HCT116 (cell line): ENCODE data around the gene VPS39. TPM values are rescaled to one million over a fixed set of nuclear protein-coding genes. Genes with fewer than 3 reads are reported as not detected.

Experiments used
- ATAC-seq: fragments of 200-7000 bp; cut with Tn5 transposase; 2 replicates; pipeline ENCODE4 v1.9.1; 2020; ENCODE audit warnings: mild to moderate bottlenecking, moderate library complexity
- BruUV-seq: library from RNA; stranded (reverse); fragments of 400-500 nt; replicated peaks from 2 replicates; lab custom pipeline; 2021; lab: Mats Ljungman, UMichigan
- CTCF ChIA-PET: fragments of 300-600 bp; sonication (Branson Sonifier 250); formaldehyde crosslinking; loops from one replicate; lab custom pipeline; 2021; ENCODE audit warnings: antibody characterized with exemption; lab: Charles Lee
- POLR2A ChIA-PET: fragments of 300-600, 350-600 bp; sonication (Branson Sonifier 250); formaldehyde crosslinking; loops from one replicate; lab custom pipeline; 2021; ENCODE audit warnings: antibody characterized with exemption; lab: Charles Lee
- RAD21 ChIA-PET, 2 experiments: fragments of 300-600 bp; sonication (Branson Sonifier 250); formaldehyde crosslinking; loops; one replicate each; lab custom pipeline; 2023; ENCODE audit warnings: low total read pairs in 2 of 2; ENCODE audit not compliant: uncharacterized antibody in 2 of 2, unreplicated experiment in 2 of 2, low non-redundant PET in 1 of 2; lab: Charles Lee
- DNase-seq: peaks from one replicate; pipeline ENCODE4 v3.0.0-alpha.2; 2010; ENCODE audit warnings: low read depth, low spot score
- H2AFZ ChIP-seq: fragments of 200-600 bp; shearing (Covaris generic), sonication (generic); 2 replicates; pipeline ENCODE4 v1.6.1; 2017; ENCODE audit warnings: low read depth, mixed run types, mixed read lengths, antibody characterized with exemption, low read length; ENCODE audit not compliant: poor library complexity, severe bottlenecking
- H3K27ac ChIP-seq: 2 replicates; pipeline ENCODE4 v1.5.1; 2012; ENCODE audit warnings: low read depth, low read length
- H3K27me3 ChIP-seq: fragments of 200-600 bp; sonication (generic); 2 replicates; pipeline ENCODE4 v1.6.1; 2016; ENCODE audit warnings: mixed run types, low read length, mixed read lengths; ENCODE audit not compliant: insufficient read depth
- H3K36me3 ChIP-seq, 2 experiments: fragments of 200-500 bp in 1 of 2; fragments of 200-600 bp in 1 of 2; sonication (Bioruptor generic) in 1 of 2; sonication (generic) in 1 of 2; 2 replicates each; pipeline versions ENCODE4 v1.5.1 to v1.6.1; 2014 to 2016; ENCODE audit warnings: low read length in 2 of 2, inconsistent platforms in 1 of 2, mixed read lengths in 1 of 2, mixed run types in 1 of 2; ENCODE audit not compliant: insufficient read depth in 2 of 2, control insufficient read depth in 1 of 2
- H3K4me1 ChIP-seq, 2 experiments: fragments of 200-600 bp in 1 of 2; sonication (generic) in 1 of 2; 2 replicates each; pipeline versions ENCODE4 v1.5.1 to v1.6.1; 2012 to 2017; ENCODE audit warnings: low read length in 2 of 2, inconsistent platforms in 1 of 2, mild to moderate bottlenecking in 1 of 2, mixed read lengths in 1 of 2, mixed run types in 1 of 2, moderate library complexity in 1 of 2; ENCODE audit not compliant: insufficient read depth in 2 of 2, control insufficient read depth in 1 of 2
- H3K4me2 ChIP-seq: fragments of 200-600 bp; sonication (generic); 2 replicates; pipeline ENCODE4 v1.6.1; 2017; ENCODE audit warnings: mixed run types, low read length, mixed read lengths
- H3K4me3 ChIP-seq, 2 experiments: fragments of 200-600 bp in 1 of 2; sonication (generic) in 1 of 2; replicated peaks in 1 of 2; 2 replicates each; pipeline ENCODE4 v1.5.1; 2011 to 2016; ENCODE audit warnings: low read length in 2 of 2, control low read depth in 1 of 2, low read depth in 1 of 2, mild to moderate bottlenecking in 1 of 2, mixed read lengths in 1 of 2, mixed run types in 1 of 2
- H3K79me2 ChIP-seq: fragments of 200-600 bp; sonication (generic); 2 replicates; pipeline ENCODE4 v1.6.1; 2017; ENCODE audit warnings: mild to moderate bottlenecking, mixed run types, low read length, moderate library complexity, mixed read lengths; ENCODE audit not compliant: insufficient read depth
- H3K9ac ChIP-seq: fragments of 200-600 bp; sonication (generic); 2 replicates; pipeline ENCODE4 v1.6.1; 2016; ENCODE audit warnings: low read length, mixed read lengths
- H3K9me2 ChIP-seq: fragments of 200-600 bp; sonication (generic), shearing (Covaris generic); 2 replicates; pipeline ENCODE4 v1.6.1; 2017; ENCODE audit warnings: mixed run types, mild to moderate bottlenecking, moderate library complexity; ENCODE audit not compliant: insufficient read depth
- H3K9me3 ChIP-seq, 2 experiments: fragments of 200-500 bp in 1 of 2; fragments of 200-600 bp in 1 of 2; sonication (Bioruptor generic) in 1 of 2; sonication (generic) in 1 of 2; 2 replicates each; pipeline ENCODE4 v1.6.1; 2014 to 2017; ENCODE audit warnings: low read length in 2 of 2, mixed read lengths in 2 of 2, inconsistent platforms in 1 of 2, low read depth in 1 of 2, mild to moderate bottlenecking in 1 of 2, mixed run types in 1 of 2, moderate library complexity in 1 of 2; ENCODE audit not compliant: control insufficient read depth in 1 of 2, insufficient read depth in 1 of 2
- H4K20me1 ChIP-seq: fragments of 200-600 bp; sonication (generic), shearing (Covaris generic); 2 replicates; pipeline ENCODE4 v1.6.1; 2017; ENCODE audit warnings: mixed run types, mild to moderate bottlenecking, moderate library complexity; ENCODE audit not compliant: insufficient read depth
- CBX3 ChIP-seq: IDR thresholded peaks from 2 replicates; pipeline ENCODE4 v1.6.1; 2012; ENCODE audit warnings: low read depth
- CEBPB ChIP-seq: IDR thresholded peaks from 2 replicates; pipeline ENCODE4 v1.6.1; 2012; ENCODE audit warnings: low read depth
- EGR1 ChIP-seq: IDR thresholded peaks from 2 replicates; pipeline ENCODE4 v1.6.1; 2012; ENCODE audit warnings: low read depth
- EZH2 ChIP-seq: fragments of 200-600 bp; sonication (generic); IDR thresholded peaks from 2 replicates; pipeline ENCODE4 v1.6.1; 2017; ENCODE audit warnings: antibody characterized with exemption, mixed run types
- FOSL1 ChIP-seq: IDR thresholded peaks from 2 replicates; pipeline ENCODE4 v1.6.1; 2012; ENCODE audit warnings: low read depth
- POLR2A ChIP-seq: IDR thresholded peaks from 2 replicates; pipeline ENCODE4 v1.7.0; 2011; ENCODE audit warnings: borderline replicate concordance; ENCODE audit not compliant: insufficient read depth, insufficient read length; ENCODE audit errors: extremely low read depth
- POLR2AphosphoS5 ChIP-seq: IDR thresholded peaks from 2 replicates; pipeline ENCODE4 v1.6.1; 2011; ENCODE audit warnings: mild to moderate bottlenecking, low read depth, low read length, moderate library complexity
- RAD21 ChIP-seq: IDR thresholded peaks from 2 replicates; pipeline ENCODE4 v1.6.1; 2012; ENCODE audit warnings: low read depth, mild to moderate bottlenecking
- SP1 ChIP-seq: IDR thresholded peaks from 2 replicates; pipeline ENCODE4 v1.6.1; 2012; ENCODE audit warnings: low read depth
- SRF ChIP-seq: IDR thresholded peaks from 2 replicates; pipeline ENCODE4 v1.6.1; 2012; ENCODE audit warnings: low read depth
- TCF7L2 ChIP-seq: IDR thresholded peaks from 2 replicates; pipeline ENCODE4 v1.7.0; 2011; ENCODE audit warnings: borderline replicate concordance, inconsistent platforms; ENCODE audit not compliant: insufficient read depth, insufficient read length; ENCODE audit errors: extremely low read depth
- YY1 ChIP-seq: IDR thresholded peaks from 2 replicates; pipeline ENCODE4 v1.6.1; 2011; ENCODE audit warnings: low read length, low read depth, moderate library complexity, mild to moderate bottlenecking; ENCODE audit not compliant: insufficient replicate concordance; ENCODE audit errors: extremely low read depth
- ZBTB33 ChIP-seq: IDR thresholded peaks from 2 replicates; pipeline ENCODE4 v1.6.1; 2011; ENCODE audit warnings: mild to moderate bottlenecking, low read length, moderate library complexity; ENCODE audit not compliant: insufficient replicate concordance; ENCODE audit errors: extremely low read depth
- ZFX ChIP-seq: fragments of 450-650 bp; IDR thresholded peaks from 2 replicates; pipeline ENCODE4 v1.6.1; 2017
- ZNF274 ChIP-seq: fragments of 200-500 bp; sonication (Bioruptor generic); IDR thresholded peaks from 2 replicates; pipeline ENCODE4 v1.6.1; 2014; ENCODE audit warnings: mild to moderate bottlenecking, low read depth, low read length, inconsistent platforms
- intact Hi-C: fragments of 100-400 bp; cut with micrococcal nuclease; formaldehyde crosslinking; loops from 2 replicates; pipeline ENCODE4 v1.10.0; 2022
- total RNA-seq: library from RNA; stranded (reverse); gene quantifications from one replicate; pipeline ENCODE4 v1.2.1, GENCODE V29; 2021; ENCODE audit not compliant: unreplicated experiment
- TF ChIP-seq, protein P1 (sequence below): IDR thresholded peaks from 2 replicates; pipeline ENCODE4 v1.6.1; 2012
- TF ChIP-seq, protein P2 (sequence below): IDR thresholded peaks from 2 replicates; pipeline ENCODE4 v1.6.1; 2012; ENCODE audit warnings: low read depth

VPS39 gene
- total RNA-seq, 1 experiment from 2014 or later, result 40.1 TPM

DNA sequence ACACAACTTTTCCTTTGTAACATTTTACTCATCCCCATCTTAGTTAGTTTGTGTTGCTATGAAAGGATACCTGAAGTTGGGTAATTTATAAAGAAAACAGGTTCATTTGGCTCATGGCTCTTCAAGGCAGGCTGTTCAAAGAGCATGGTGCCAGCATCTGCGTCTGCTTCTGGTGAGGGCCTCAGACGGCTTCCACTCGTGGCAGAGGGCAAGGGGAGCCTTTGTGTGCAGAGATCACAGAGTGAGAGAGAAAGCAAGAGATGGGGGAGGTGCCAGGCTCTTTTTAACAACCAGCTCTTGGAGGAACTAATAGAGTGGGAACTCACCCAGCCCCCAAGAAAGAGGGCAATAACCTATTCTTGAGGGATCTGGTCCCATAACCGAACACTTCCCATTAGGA, 74.7 kb downstream of the VPS39 start:
- CTCF ChIA-PET, result interaction anchor here (0.6 to 5.9 kb wide), 14 partner anchors 8 to 361 kb away, joined by 3 to 47 read pairs (median 5); no protein-coding TSS in a partner anchor
- no peaks in the 10 kb centered on the region for H3K79me2 ChIP-seq
- ATAC-seq (no peak), DNase-seq (no peak)
- peaks cover 5 to 8% of the 10 kb centered on the region in 2 experiments; a peak in 3 of 4 replicates for H3K4me1 ChIP-seq
- H2AFZ ChIP-seq, result peak overlapping the region; percentile 93
- POLR2A ChIA-PET, result no interaction called here
- no peak overlapping the region for H3K9ac ChIP-seq
- no peaks in the 10 kb centered on the region for H4K20me1 ChIP-seq
- no peaks in the 10 kb centered on the region for H3K36me3 ChIP-seq
- H3K4me2 ChIP-seq, result no peak overlapping the region
- H3K9me2 ChIP-seq, result no peaks in the 10 kb centered on the region
- no peak overlapping the region for H3K4me3 ChIP-seq
- intact Hi-C loops, result no loop called here
- no peaks in the 10 kb centered on the region for H3K9me3 ChIP-seq
- H3K27me3 ChIP-seq, result peaks cover 10% of the 10 kb centered on the region
- RAD21 ChIA-PET, result interaction anchor here (1.4 to 1.7 kb wide), 2 partner anchors 143 kb away, joined by 5 to 7 read pairs; no protein-coding TSS in a partner anchor
- no peak overlapping the region for H3K27ac ChIP-seq
- TF ChIP-seq ZBTB33 (no peak), TCF7L2 (no peak), CEBPB (no peak), POLR2AphosphoS5 (no peak), EZH2 (no peak), YY1 (no peak), FOSL1 (no peak), SRF (no peak), CBX3 (no peak), RAD21 (no peak), ZFX (no peak), EGR1 (no peak), ZNF274 (no peak), POLR2A (no peak), SP1 (no peak)
- TF ChIP-seq, protein P1, sequence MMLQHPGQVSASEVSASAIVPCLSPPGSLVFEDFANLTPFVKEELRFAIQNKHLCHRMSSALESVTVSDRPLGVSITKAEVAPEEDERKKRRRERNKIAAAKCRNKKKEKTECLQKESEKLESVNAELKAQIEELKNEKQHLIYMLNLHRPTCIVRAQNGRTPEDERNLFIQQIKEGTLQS, result no peak
- TF ChIP-seq, protein P2, sequence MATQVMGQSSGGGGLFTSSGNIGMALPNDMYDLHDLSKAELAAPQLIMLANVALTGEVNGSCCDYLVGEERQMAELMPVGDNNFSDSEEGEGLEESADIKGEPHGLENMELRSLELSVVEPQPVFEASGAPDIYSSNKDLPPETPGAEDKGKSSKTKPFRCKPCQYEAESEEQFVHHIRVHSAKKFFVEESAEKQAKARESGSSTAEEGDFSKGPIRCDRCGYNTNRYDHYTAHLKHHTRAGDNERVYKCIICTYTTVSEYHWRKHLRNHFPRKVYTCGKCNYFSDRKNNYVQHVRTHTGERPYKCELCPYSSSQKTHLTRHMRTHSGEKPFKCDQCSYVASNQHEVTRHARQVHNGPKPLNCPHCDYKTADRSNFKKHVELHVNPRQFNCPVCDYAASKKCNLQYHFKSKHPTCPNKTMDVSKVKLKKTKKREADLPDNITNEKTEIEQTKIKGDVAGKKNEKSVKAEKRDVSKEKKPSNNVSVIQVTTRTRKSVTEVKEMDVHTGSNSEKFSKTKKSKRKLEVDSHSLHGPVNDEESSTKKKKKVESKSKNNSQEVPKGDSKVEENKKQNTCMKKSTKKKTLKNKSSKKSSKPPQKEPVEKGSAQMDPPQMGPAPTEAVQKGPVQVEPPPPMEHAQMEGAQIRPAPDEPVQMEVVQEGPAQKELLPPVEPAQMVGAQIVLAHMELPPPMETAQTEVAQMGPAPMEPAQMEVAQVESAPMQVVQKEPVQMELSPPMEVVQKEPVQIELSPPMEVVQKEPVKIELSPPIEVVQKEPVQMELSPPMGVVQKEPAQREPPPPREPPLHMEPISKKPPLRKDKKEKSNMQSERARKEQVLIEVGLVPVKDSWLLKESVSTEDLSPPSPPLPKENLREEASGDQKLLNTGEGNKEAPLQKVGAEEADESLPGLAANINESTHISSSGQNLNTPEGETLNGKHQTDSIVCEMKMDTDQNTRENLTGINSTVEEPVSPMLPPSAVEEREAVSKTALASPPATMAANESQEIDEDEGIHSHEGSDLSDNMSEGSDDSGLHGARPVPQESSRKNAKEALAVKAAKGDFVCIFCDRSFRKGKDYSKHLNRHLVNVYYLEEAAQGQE, result no peak
- no TSS peak for BruUV-seq
